Ramos (cell line): Measurements from ENCODE around the gene FAM187B.
"Not testable (repeated sequence)": the region's sequence is repeated elsewhere in the genome, so short reads cannot be mapped to it uniquely, and the experiment has no call there.

ENCODE experiments used
- in situ Hi-C: fragments of 300-500 bp; cut with MboI; formaldehyde crosslinking; loops from one replicate; pipeline ENCODE4 v1.14.3; 2022; ENCODE audit warnings: low sequenced_read_pairs; ENCODE audit not compliant: unreplicated experiment

Gene FAM187B

DNA sequence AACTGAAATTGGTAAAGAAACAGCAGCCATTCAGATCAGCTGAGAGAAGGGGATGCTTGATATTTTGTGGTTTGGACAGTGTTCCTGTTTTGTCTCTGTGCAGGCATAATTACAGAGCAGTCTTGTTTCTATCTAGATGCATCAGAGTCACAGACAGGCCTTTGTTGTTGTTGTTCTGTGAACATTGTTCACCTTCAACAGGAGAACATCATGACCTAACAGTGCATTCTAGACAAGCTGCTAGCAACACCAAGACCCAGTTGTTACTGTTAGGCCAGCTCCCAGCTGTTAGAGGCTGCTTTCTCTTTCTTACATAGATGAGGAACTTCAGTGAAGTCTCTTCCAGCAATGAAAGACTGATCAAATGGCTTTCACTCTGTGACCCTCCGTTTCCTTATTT is 11.8 kb upstream of the FAM187B start:
- in situ Hi-C loops, result no loop called here

GRCh38 chr19:35239597-35239996 is 11.1 kb upstream of the FAM187B start:
- in situ Hi-C loops, result not testable (repeated sequence)

DNA sequence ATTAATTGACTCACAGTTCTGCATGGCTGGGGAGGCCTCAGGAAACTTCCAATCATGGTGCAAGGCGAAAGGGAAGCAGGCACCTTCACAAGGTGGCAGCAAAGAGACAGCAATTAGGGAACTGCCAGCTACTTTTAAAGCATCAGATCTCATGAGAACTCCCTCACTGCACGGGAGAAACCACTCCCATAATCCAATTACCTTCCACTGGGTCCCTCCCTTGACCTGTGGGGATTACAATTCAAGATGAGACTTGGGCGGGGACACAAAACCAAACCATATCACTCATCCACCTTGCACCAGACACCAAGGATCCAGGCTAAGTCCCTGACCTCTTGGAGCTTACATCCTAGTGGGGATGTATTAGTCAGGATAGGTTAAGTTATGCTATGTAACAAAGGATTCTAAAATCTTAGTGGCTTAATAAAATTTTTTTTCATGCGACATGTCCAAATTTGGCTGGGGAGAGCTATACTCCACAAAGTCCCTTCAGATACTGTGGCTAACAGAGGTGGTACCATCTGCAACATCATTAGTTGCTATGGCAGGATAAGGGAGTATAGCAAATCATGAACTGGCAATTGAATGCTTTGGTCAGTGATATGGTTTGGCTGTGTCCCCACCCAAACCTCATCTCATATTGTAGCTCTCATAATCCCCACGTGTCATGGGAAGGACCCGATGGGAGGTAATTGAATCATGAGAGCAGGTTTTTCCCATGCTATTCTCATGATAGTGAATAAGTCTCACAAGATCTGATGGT is 8.3 kb upstream of the FAM187B start:
- in situ Hi-C loops, result no loop called here

DNA sequence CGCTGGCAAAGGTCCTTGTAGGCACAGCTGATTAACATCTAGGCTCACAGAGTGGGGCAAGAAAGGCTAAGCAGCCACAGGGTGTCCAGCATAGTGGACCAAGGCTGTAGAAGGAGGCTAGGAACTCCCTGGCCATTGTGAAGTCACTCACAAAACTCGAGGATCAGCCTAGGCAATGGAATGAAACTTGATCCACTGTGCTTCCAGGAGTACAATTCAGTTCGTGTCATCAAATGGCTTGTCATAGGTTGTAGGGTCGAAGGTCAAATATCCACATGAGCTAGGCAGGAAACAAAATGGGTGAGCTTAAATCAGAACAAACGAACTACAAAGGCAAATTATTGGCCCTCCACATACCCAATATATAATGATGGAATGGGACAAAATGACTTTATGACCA is 4.4 kb upstream of the FAM187B start:
- in situ Hi-C loops, result no loop called here

DNA sequence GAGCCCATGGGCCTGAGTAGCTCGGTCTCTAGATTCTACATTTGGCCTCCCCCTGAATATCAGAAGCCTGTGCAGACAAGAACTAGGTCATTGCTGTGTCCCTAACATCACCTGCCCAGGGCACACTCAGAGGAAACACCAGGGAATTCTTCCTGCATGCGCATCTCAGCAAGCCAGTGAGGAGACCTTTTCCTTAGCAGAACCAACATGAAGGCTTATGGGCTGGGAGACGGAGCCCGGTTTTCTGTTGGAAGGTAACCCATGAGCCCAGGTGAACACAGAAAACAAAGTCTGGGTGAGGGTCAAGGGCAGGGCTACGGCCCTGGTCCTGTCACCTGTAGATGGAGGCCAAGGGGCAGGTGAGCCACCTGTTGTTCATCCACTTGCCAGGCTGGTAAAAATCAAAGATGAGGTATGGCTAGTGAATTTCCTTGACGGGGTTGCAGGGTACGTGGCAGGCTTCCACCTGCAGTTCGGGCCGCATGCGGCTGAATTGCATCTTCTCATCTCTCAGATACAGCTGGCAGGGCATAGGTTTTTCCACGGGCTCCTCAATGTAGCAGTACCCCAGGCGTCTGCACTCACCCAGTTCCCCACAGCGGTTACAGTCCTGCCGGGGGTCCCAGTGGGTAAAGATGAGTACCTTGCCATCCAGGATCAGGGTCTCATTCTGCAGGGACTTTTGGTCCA is 3.6 kb upstream of the FAM187B start:
- in situ Hi-C loops, result no loop called here

- in situ Hi-C loops, result no loop called here
These were observed 1.1 kb upstream of the FAM187B start for GRCh38 chr19:35229601-35230000.

DNA sequence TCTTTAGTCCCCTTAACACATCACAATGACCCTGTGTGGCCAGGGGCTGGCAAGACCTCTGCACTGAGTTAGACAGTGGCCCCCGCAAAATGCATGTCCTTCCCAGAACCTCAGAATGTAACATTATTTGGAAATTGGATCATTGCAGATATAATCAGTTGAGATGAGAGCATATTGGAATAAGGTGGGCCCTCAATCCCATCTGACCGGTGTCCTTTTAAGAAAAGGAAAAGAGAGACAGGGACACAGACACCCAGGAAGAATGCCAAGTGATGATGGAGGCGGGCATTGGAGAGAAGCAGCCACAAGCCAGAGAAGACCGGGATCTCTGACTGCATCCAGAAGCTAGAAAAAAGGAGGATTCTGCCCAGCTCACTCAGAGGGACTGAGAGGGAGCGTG is 1.8 kb downstream of the FAM187B start:
- in situ Hi-C loops, result no loop called here

GRCh38 chr19:35225951-35226350 is 2.6 kb downstream of the FAM187B start:
- in situ Hi-C loops, result no loop called here

DNA sequence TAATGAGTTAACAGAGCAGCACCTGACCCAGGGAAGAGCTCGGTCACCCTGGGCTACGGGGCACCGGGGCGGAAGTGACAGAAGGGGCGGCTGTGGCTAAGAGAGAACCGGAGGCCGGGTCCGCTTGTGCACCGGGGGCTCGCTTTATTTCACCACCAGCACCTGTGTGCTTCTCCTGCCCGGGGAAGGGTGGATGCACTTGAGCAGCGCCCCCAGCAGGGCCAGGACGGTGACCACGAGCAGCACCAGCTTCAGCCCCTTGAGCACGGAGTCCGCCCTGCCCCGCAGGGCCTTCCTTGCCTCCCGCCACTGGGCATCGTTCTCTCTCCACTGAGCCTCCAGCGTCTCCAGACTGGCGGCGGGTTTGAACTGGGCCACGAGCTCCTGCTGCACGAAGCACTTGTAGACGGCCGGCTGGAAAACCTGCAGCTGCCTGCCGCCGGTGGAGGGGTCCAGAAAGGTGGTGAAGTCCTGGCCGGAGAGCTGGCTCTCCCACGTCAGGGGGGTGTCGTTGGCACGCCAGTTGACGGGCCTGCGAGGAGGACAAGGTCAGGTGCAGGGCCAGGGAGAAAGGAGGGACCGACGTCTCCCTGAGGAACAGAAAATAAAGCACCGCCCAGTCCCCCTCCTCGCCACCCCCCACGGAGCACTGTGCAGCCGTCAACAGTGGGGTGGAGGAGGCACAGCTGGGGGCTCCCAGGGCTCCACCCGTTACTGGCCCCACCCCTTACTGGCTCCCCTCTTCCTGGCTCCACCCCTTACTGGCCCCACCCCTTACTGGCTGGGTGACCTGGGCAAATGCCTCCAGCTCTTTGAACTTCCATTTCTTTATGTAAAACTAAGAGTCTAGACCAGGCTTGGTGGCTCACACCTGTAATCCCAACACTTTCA is 3.6 kb downstream of the FAM187B start:
- in situ Hi-C loops, result no loop called here

- in situ Hi-C loops, result no loop called here
These were observed 4.6 kb downstream of the FAM187B start for GRCh38 chr19:35223862-35224505.

DNA sequence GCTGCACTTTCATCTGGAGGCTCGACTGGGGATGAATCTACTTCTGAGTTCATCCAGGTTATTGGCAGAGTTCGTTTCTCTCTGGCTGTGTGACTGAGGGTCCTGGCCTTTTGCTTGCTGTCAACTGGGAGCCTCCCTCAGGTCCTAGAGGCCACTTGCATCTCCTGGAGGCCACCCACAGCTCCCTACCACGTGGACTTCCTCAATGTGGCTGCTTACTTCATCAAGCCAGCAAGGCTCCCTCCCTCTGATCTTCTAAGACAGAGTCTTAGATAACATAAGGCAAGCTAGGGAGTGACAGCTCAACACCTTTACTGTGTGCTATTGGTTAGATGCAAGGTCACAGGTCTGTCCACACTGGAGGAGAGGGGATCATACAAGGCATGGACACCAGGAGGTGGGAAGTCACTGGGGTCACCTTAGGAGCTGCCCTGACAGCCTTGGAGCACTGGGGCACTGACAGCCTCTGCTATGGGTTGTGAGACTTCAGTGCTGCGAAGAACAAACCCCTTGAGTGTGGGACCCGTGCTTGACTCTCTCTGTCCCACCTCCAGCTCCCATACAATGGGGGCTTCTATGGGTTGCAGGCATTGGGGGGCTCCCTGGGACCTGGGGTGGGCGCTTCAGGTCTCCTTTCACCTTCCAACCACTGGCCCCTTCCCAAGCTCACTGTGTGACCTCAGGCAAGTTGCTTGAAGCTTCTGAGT is 5.3 kb downstream of the FAM187B start:
- in situ Hi-C loops, result no loop called here

DNA sequence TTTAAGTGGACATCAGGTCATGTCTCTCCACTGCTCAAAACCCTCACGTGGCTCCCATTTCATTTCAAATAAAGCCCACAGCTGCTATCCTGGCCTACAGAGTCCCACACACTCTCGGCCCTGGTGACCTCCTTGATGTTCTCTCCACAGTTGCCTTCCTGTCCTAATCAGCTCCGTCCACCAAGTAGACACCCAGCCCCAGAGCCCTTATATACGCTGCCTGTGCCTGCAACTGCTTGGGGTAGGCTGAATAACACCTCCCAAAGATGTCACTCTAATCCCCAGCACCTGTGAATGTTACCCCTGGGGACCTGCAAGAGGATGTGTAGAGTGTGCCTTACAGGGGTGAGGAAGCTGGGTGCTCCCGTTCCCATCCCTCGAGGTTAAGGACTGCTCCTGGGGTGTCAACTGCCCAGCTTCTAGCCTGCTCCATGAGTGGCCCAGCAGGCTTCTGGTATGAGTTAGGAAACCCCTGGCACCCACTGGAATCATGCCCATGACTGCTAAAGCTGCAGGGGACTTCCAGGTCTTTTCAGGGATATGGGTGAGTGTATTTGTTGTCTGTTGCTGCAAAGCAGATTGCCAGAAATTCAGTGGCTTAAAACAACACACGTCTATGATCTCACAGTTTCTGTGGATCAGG is 6.0 kb downstream of the FAM187B start:
- in situ Hi-C loops, result no loop called here

- in situ Hi-C loops, result not testable (repeated sequence)
These were observed 7.5 kb downstream of the FAM187B start for GRCh38 chr19:35220973-35221590.

GRCh38 chr19:35220315-35220921 is 8.1 kb downstream of the FAM187B start:
- in situ Hi-C loops, result no loop called here

- in situ Hi-C loops, result no loop called here
These were observed 9.5 kb downstream of the FAM187B start for GRCh38 chr19:35219008-35219407.

- in situ Hi-C loops, result no loop called here
These were observed 10.9 kb downstream of the FAM187B start for GRCh38 chr19:35217649-35217990.

GRCh38 chr19:35216833-35217648 is 11.5 kb downstream of the FAM187B start:
- in situ Hi-C loops, result no loop called here
